Sigmoid colon (tissue), 7 donors: ENCODE results near the gene CDK15. TPM values are rescaled to one million over a fixed set of nuclear protein-coding genes. Genes with fewer than 3 reads are reported as not detected.

Experiments used
- DNase-seq: peaks from one replicate; pipeline ENCODE4 v3.0.0-alpha.2; 2019
- H3K27ac ChIP-seq, 4 donors: fragments of 200-600 bp; sonication (generic); one replicate each; pipeline ENCODE4 v1.5.1; 2016 to 2019; ENCODE audit warnings: mild to moderate bottlenecking in 1 of 4
- H3K27me3 ChIP-seq, 3 donors: fragments of 200-600 bp; sonication (generic); one replicate each; pipeline ENCODE4 v1.5.1; 2019; ENCODE audit warnings: mild to moderate bottlenecking in 1 of 3
- H3K36me3 ChIP-seq, 4 donors: fragments of 200-600 bp; sonication (generic); one replicate each; pipeline ENCODE4 v1.5.1; 2016 to 2019
- H3K4me1 ChIP-seq, 4 donors: fragments of 200-600 bp; sonication (generic); one replicate each; pipeline ENCODE4 v1.5.1; 2017 to 2019
- H3K4me3 ChIP-seq, 4 donors: fragments of 200-600 bp; sonication (generic); one replicate each; pipeline ENCODE4 v1.5.1; 2017 to 2019; ENCODE audit warnings: mild to moderate bottlenecking in 2 of 4, moderate library complexity in 1 of 4
- H3K9me3 ChIP-seq, 4 donors: fragments of 200-600 bp in 3 of 4; sonication (generic) in 3 of 4; one replicate each; pipeline versions ENCODE4 v1.5.1 to v1.6.1; 2013 to 2019
- EP300 ChIP-seq, 4 donors: sonication (generic); formaldehyde crosslinking; IDR thresholded peaks; one replicate each; pipeline ENCODE4 v1.6.1; 2017; ENCODE audit warnings: antibody characterized with exemption in 4 of 4
- POLR2A ChIP-seq, 2 donors: fragments of 450-650 bp; IDR thresholded peaks; one replicate each; pipeline ENCODE4 v1.6.1; 2016; ENCODE audit warnings: antibody characterized with exemption in 2 of 2, mild to moderate bottlenecking in 2 of 2, moderate library complexity in 2 of 2
- POLR2AphosphoS5 ChIP-seq, 4 donors: sonication (generic); formaldehyde crosslinking; IDR thresholded peaks; one replicate each; pipeline ENCODE4 v1.6.1; 2017; ENCODE audit warnings: antibody characterized with exemption in 4 of 4
- WGBS, 2 donors: extraction: QIAGEN DNeasy Blood & Tissue Kit; methylation state at CpG; one replicate each; pipeline ENCODE4 v1.1.7; 2013; 5-methylcytosine and 5-hydroxymethylcytosine counted together
- intact Hi-C: fragments of 100-400 bp; cut with DNase I; formaldehyde crosslinking; loops from one replicate; pipeline ENCODE4 v1.15.1; 2023
- polyA plus RNA-seq, 3 donors: library from polyadenylated mRNA; stranded (reverse); fragments of 200-250 nt; gene quantifications; one replicate each; pipeline ENCODE4 v1.2.3, GENCODE V29; 2013
- total RNA-seq, 4 donors: library from RNA; depleted of rRNA; stranded (reverse); fragments of >200 nt; gene quantifications; one replicate each; pipeline ENCODE4 v1.1.0, GENCODE V29; 2016
- TF ChIP-seq, protein P1 (sequence below), 4 experiments: fragments of 450-650 bp in 3 of 4; fragments of 200-600 bp in 1 of 4; IDR thresholded peaks; one replicate each; pipeline ENCODE4 v1.5.1; 2016 to 2019; ENCODE audit warnings: antibody characterized with exemption in 4 of 4, mild to moderate bottlenecking in 3 of 4, moderate library complexity in 2 of 4
- donor health status: healthy with polysubstance abuse.
- donor health status: Bipolar disorder and iron deficiency.
- donor health status: healthy.

The CDK15 gene
- total and polyA plus RNA-seq, 7 donors = 0.12 to 0.81 (median 0.55) TPM; not detected in 1

DNA sequence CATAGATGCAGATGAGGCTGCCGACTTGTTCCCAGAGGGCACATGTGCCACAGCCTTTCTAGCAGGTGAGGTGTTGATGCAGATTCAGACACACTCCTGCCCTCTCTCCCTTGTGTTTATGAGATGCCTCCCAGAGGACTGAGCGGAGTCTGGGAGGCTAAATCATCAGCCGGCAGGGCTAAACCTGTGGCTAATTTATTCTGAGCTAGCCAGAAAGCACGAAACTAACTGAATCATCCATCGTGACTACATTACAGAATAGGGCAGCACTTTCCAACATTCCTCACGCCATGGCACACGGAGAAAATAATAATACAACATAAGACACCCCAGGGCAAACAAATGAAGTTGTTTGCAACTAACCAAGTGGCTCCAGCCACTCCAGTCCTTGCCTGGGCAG, 125.6 kb downstream of the CDK15 start:
- WGBS, 2 donors = 69 to 76% methylated on average over 7 of the region's 7 CpGs
- TF ChIP-seq, protein P1, sequence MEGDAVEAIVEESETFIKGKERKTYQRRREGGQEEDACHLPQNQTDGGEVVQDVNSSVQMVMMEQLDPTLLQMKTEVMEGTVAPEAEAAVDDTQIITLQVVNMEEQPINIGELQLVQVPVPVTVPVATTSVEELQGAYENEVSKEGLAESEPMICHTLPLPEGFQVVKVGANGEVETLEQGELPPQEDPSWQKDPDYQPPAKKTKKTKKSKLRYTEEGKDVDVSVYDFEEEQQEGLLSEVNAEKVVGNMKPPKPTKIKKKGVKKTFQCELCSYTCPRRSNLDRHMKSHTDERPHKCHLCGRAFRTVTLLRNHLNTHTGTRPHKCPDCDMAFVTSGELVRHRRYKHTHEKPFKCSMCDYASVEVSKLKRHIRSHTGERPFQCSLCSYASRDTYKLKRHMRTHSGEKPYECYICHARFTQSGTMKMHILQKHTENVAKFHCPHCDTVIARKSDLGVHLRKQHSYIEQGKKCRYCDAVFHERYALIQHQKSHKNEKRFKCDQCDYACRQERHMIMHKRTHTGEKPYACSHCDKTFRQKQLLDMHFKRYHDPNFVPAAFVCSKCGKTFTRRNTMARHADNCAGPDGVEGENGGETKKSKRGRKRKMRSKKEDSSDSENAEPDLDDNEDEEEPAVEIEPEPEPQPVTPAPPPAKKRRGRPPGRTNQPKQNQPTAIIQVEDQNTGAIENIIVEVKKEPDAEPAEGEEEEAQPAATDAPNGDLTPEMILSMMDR (IDR thresholded peaks at IDR 0.05) = no peak
- TF ChIP-seq POLR2AphosphoS5 (IDR thresholded peaks at IDR 0.05) = no peak
- no peak for TF ChIP-seq EP300 (IDR thresholded peaks at IDR 0.05)
- TF ChIP-seq POLR2A (IDR thresholded peaks at IDR 0.05) = no peak
- Histone ChIP-seq H3K4me3 (no peak overlapping the region), H3K27me3 (no peaks in the 10 kb centered on the region), H3K36me3 (no peaks in the 10 kb centered on the region), H3K4me1 (no peaks in the 10 kb centered on the region), H3K9me3 (no peaks in the 10 kb centered on the region), H3K27ac (no peak overlapping the region)
- no peak for DNase-seq
- intact Hi-C loops = no loop called here

DNA sequence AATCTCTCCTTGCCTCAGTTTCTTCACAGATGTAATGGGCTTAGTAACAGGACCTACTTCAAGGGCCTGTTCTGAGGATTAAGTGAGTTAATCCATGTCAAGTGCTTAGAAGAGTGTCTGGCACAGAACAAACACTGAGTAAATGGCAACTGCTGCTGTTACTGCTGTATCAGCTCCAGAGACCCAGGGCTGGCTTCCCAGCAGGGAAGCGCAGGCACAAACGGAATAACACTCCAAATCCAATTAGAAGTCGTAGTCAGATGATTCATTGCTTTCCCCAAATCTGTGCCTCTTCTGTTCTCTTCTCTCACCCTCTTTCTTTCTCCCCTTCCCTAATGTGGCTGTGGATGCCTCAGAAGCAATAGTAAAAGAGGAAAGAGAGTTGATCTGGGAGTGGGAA, 126.2 kb downstream of the CDK15 start:
- TF ChIP-seq, protein P1 (IDR thresholded peaks at IDR 0.05) = no peak
- TF ChIP-seq POLR2A (IDR thresholded peaks at IDR 0.05) = no peak
- TF ChIP-seq EP300 (IDR thresholded peaks at IDR 0.05) = no peak
- no peak for TF ChIP-seq POLR2AphosphoS5 (IDR thresholded peaks at IDR 0.05)
- DNase-seq = no peak
- Histone ChIP-seq H3K27ac (no peak overlapping the region), H3K4me3 (no peak overlapping the region), H3K36me3 (no peaks in the 10 kb centered on the region), H3K9me3 (no peaks in the 10 kb centered on the region), H3K27me3 (no peaks in the 10 kb centered on the region), H3K4me1 (no peaks in the 10 kb centered on the region)
- intact Hi-C loops = no loop called here
- 76 to 91% methylated on average over 3 of the region's 3 CpGs for WGBS, 2 donors

DNA sequence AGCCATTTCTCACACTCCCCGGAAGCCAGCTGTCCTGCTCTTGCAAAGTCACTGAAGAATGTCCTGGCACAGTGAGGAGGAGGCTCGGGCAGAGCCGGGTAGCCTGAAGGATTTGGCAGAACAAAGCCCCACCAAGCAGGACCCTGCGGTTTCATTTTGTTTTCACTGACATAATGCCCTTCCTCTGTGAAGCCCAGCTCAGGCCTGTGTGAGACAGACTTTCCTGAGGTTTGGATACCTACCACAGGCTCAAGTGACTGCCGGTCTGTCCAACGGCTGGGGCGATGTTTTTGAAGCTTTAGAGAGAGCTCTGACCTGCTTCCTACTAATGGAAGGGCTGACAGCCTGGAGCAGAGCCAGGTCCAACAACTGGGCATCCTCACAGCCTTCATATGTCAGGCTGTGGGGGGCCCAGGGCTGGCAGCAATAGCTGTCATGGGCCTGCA, 127.5 kb downstream of the CDK15 start:
- H3K27me3 ChIP-seq = no peaks in the 10 kb centered on the region
- H3K9me3 ChIP-seq = no peaks in the 10 kb centered on the region
- DNase-seq = no peak
- no peak overlapping the region for H3K27ac ChIP-seq
- intact Hi-C loops = no loop called here
- WGBS, 2 donors = 79 to 86% methylated on average over 7 of the region's 7 CpGs
- TF ChIP-seq POLR2A (IDR thresholded peaks at IDR 0.05) = no peak
- H3K4me3 ChIP-seq = no peak overlapping the region
- H3K4me1 ChIP-seq = no peaks in the 10 kb centered on the region
- H3K36me3 ChIP-seq = no peaks in the 10 kb centered on the region

DNA sequence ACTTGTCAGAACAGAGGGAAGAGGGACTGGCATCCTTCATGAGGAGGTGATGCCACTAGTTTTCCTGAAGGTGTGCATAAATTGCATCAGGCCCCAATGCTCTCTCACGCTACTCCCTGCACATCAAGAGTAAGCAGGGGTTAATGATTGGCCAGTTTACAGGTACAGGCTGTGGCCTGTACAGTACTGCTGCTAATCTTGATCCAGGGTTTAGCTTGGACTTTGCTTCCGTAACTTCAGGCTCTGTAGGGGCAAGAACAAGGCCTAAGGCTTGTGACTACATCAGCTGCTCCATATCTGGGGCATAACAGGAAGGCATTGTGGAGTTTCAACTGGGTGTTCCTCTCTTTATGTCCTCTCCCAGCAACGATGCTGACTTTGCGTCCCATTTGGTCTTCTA, 130.5 kb downstream of the CDK15 start:
- Histone ChIP-seq H3K36me3 (no peaks in the 10 kb centered on the region), H3K27ac (no peak overlapping the region), H3K4me3 (no peak overlapping the region), H3K9me3 (no peaks in the 10 kb centered on the region), H3K4me1 (no peaks in the 10 kb centered on the region), H3K27me3 (no peaks in the 10 kb centered on the region)
- intact Hi-C loops = no loop called here
- WGBS, 2 donors = 22 to 72% methylated on average over 4 of the region's 4 CpGs
- DNase-seq = no peak
- no peak for TF ChIP-seq EP300 (IDR thresholded peaks at IDR 0.05)
- no peak for TF ChIP-seq POLR2AphosphoS5 (IDR thresholded peaks at IDR 0.05)
- TF ChIP-seq POLR2A (IDR thresholded peaks at IDR 0.05) = no peak
- TF ChIP-seq, protein P1 (IDR thresholded peaks at IDR 0.05) = no peak

DNA sequence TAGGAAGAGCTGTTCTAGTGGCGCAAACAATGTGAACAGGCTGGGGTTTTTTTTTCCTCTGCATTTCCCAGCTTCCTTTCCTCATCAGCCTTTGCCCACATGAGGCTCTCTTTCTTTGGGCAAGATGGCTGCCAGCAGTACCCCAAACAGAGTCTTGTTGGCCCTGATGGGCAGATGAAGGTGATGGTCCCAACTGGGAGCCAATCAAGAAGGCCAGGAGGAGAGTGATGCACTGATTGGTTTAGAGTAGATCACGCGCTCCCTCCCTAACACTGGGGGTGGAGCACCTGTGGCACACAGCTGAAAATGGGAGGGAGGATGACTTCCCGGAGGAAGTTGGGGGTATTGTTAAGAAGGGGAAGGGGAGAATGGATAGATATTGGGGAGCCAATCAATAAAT, 131.0 kb downstream of the CDK15 start:
- 94 to 98% methylated on average over 4 of the region's 4 CpGs for WGBS, 2 donors
- H3K4me3 ChIP-seq = no peak overlapping the region
- no peak overlapping the region for H3K27ac ChIP-seq
- intact Hi-C loops = no loop called here
- H3K4me1 ChIP-seq = no peaks in the 10 kb centered on the region
- H3K36me3 ChIP-seq = no peaks in the 10 kb centered on the region
- no peak for DNase-seq
- H3K9me3 ChIP-seq = no peaks in the 10 kb centered on the region
- TF ChIP-seq POLR2AphosphoS5 (IDR thresholded peaks at IDR 0.05) (no peak), EP300 (IDR thresholded peaks at IDR 0.05) (no peak), POLR2A (IDR thresholded peaks at IDR 0.05) (no peak)
- TF ChIP-seq, protein P1 (IDR thresholded peaks at IDR 0.05) = no peak
- H3K27me3 ChIP-seq = no peaks in the 10 kb centered on the region
